Caco-2 (cell line): Measurements from ENCODE around the gene HHEX. TPM values are rescaled to one million over a fixed set of nuclear protein-coding genes. Genes with fewer than 3 reads are reported as not detected.

Experiments
- BruUV-seq: library from RNA; stranded (reverse); fragments of 400-500 nt; replicated peaks from 2 replicates; lab custom pipeline; 2021; lab: Mats Ljungman, UMichigan
- CTCF ChIA-PET: fragments of 300-600 bp; sonication (Branson Sonifier 250); formaldehyde crosslinking; loops from one replicate; lab custom pipeline; 2022; ENCODE audit warnings: antibody characterized with exemption; lab: Charles Lee
- POLR2A ChIA-PET: fragments of 300-600 bp; sonication (Branson Sonifier 250); formaldehyde crosslinking; loops from one replicate; lab custom pipeline; 2022; ENCODE audit warnings: antibody characterized with exemption; lab: Charles Lee
- DNase-seq, 2 experiments: peaks; one replicate each; pipeline versions ENCODE4 v3.0.0 to v3.0.0-alpha.2; 2020 to 2022
- H3K27me3 ChIP-seq: replicated peaks from 2 replicates; pipeline ENCODE4 v1.6.0; 2011; ENCODE audit warnings: low read length; ENCODE audit not compliant: control insufficient read depth, insufficient read depth
- H3K36me3 ChIP-seq: 2 replicates; pipeline ENCODE4 v1.5.1; 2011; ENCODE audit warnings: low read length; ENCODE audit not compliant: control insufficient read depth, insufficient read depth
- H3K4me1 ChIP-seq: fragments of 250-450 bp; sonication (Bioruptor Pico); 2 replicates; pipeline ENCODE4 v1.5.1; 2020; ENCODE audit warnings: mild to moderate bottlenecking
- H3K4me3 ChIP-seq: 2 replicates; pipeline ENCODE4 v1.5.1; 2011; ENCODE audit warnings: low read depth, mild to moderate bottlenecking, control low read depth, low read length
- H3K9me3 ChIP-seq: fragments of 250-450 bp; sonication (Bioruptor Pico); 2 replicates; pipeline ENCODE4 v1.5.1; 2020; ENCODE audit warnings: mild to moderate bottlenecking, moderate library complexity
- H3K27ac Mint-ChIP-seq: one replicate; pipeline ENCODE4 v1.8.0; 2022; ENCODE audit warnings: mixed read lengths; ENCODE audit not compliant: unreplicated experiment
- H3K27me3 Mint-ChIP-seq: one replicate; pipeline ENCODE4 v1.8.0; 2022; ENCODE audit warnings: mixed read lengths; ENCODE audit not compliant: insufficient read depth, unreplicated experiment
- H3K36me3 Mint-ChIP-seq: one replicate; pipeline ENCODE4 v1.8.0; 2022; ENCODE audit warnings: mild to moderate bottlenecking, mixed read lengths; ENCODE audit not compliant: insufficient read depth, unreplicated experiment
- H3K4me1 Mint-ChIP-seq: one replicate; pipeline ENCODE4 v1.8.0; 2022; ENCODE audit warnings: low read depth, mixed read lengths; ENCODE audit not compliant: unreplicated experiment
- H3K4me3 Mint-ChIP-seq: one replicate; pipeline ENCODE4 v1.8.0; 2022; ENCODE audit warnings: mild to moderate bottlenecking, moderate library complexity, mixed read lengths; ENCODE audit not compliant: unreplicated experiment
- H3K9me3 Mint-ChIP-seq: one replicate; pipeline ENCODE4 v1.8.0; 2022; ENCODE audit warnings: mixed read lengths; ENCODE audit not compliant: unreplicated experiment
- CTCF ChIP-seq, 2 experiments: fragments of 200-600 bp in 1 of 2; IDR thresholded peaks; 1 replicate in 1 of 2; 2 replicates in 1 of 2; pipeline versions ENCODE4 v1.5.1 to v1.8.0; 2011 to 2022; ENCODE audit warnings: antibody characterized with exemption in 1 of 2, control low read depth in 1 of 2, inconsistent platforms in 1 of 2, low read depth in 1 of 2, low read length in 1 of 2, mild to moderate bottlenecking in 1 of 2, moderate library complexity in 1 of 2; ENCODE audit not compliant: insufficient read depth in 1 of 2, severe bottlenecking in 1 of 2, unreplicated experiment in 1 of 2
- intact Hi-C: fragments of 100-400 bp; cut with micrococcal nuclease; formaldehyde crosslinking; loops from one replicate; pipeline ENCODE4 v1.10.0; 2022; ENCODE audit not compliant: unreplicated experiment
- total RNA-seq: library from RNA; stranded (reverse); gene quantifications from 2 replicates; pipeline ENCODE4 v1.2.3, GENCODE V29; 2022

Gene HHEX
- total RNA-seq, 1 experiment from 2014 or later = 6.7 TPM

- H3K27me3 ChIP-seq = no peaks in the 10 kb centered on the region
- H3K9me3 ChIP-seq = no peaks in the 10 kb centered on the region
- H3K36me3 ChIP-seq = no peaks in the 10 kb centered on the region; the same call in 1 of the 2 replicates
- H3K4me3 ChIP-seq = no peak overlapping the region
- H3K4me1 Mint-ChIP-seq = peaks cover 31% of the 10 kb centered on the region
- no peak for TF ChIP-seq CTCF (IDR thresholded peaks at IDR 0.05; ENCODE audit: insufficient read depth in 1 of 2, low read depth in 1 of 2, low read length in 1 of 2, severe bottlenecking in 1 of 2, unreplicated experiment in 1 of 2)
- no peaks in the 10 kb centered on the region for H3K27me3 Mint-ChIP-seq
- peaks cover 6% of the 10 kb centered on the region for H3K36me3 Mint-ChIP-seq
- no peak overlapping the region for H3K27ac Mint-ChIP-seq
- no peak overlapping the region for H3K4me3 Mint-ChIP-seq
- no peaks in the 10 kb centered on the region for H3K9me3 Mint-ChIP-seq
- intact Hi-C loops = loop anchor here (10.0 kb wide), 1 partner anchor 121 kb away; no protein-coding TSS in a partner anchor
- DNase-seq = no peak
- CTCF ChIA-PET = no interaction called here
- BruUV-seq = no TSS peak
- POLR2A ChIA-PET = interaction anchor here (0.7 to 1.0 kb wide), 2 partner anchors 155 to 739 kb away, joined by 3 read pairs; no protein-coding TSS in a partner anchor
- H3K4me1 ChIP-seq = peaks cover 43% of the 10 kb centered on the region
Observed at GRCh38 chr10:92693534-92693893, 3.8 kb downstream of the HHEX start.

GRCh38 chr10:92695679-92696605 lies 6.2 kb downstream of the HHEX start:
- DNase-seq = no peak
- ChIA-PET CTCF (no interaction called here), POLR2A (no interaction called here)
- Histone ChIP-seq H3K9me3 (no peaks in the 10 kb centered on the region), H3K4me1 (peaks cover 50% of the 10 kb centered on the region), H3K27me3 (no peaks in the 10 kb centered on the region), H3K36me3 (no peaks in the 10 kb centered on the region; the same call in 1 of the 2 replicates), H3K4me3 (no peak overlapping the region)
- Mint-ChIP-seq H3K4me1 (peaks cover 38% of the 10 kb centered on the region), H3K27ac (peak overlapping the region; percentile 79), H3K9me3 (no peaks in the 10 kb centered on the region), H3K36me3 (peaks cover 6% of the 10 kb centered on the region), H3K4me3 (no peak overlapping the region), H3K27me3 (no peaks in the 10 kb centered on the region)
- intact Hi-C loops = loop anchor here (10.0 kb wide), 1 partner anchor 119 kb away; no protein-coding TSS in a partner anchor
- no peak for TF ChIP-seq CTCF (IDR thresholded peaks at IDR 0.05; ENCODE audit: insufficient read depth in 1 of 2, low read depth in 1 of 2, low read length in 1 of 2, severe bottlenecking in 1 of 2, unreplicated experiment in 1 of 2)
- no TSS peak for BruUV-seq

- no peak for TF ChIP-seq CTCF (IDR thresholded peaks at IDR 0.05; ENCODE audit: insufficient read depth in 1 of 2, low read depth in 1 of 2, low read length in 1 of 2, severe bottlenecking in 1 of 2, unreplicated experiment in 1 of 2)
- H3K27me3 ChIP-seq = no peaks in the 10 kb centered on the region
- Mint-ChIP-seq H3K9me3 (no peaks in the 10 kb centered on the region), H3K4me1 (peaks cover 38% of the 10 kb centered on the region), H3K27ac (peak overlapping the region; percentile 79), H3K4me3 (no peak overlapping the region), H3K36me3 (peaks cover 6% of the 10 kb centered on the region), H3K27me3 (no peaks in the 10 kb centered on the region)
- intact Hi-C loops = loop anchor here (1.0 to 10.0 kb wide), 2 partner anchors 60 to 118 kb away; no protein-coding TSS in a partner anchor
- POLR2A ChIA-PET = no interaction called here
- no peaks in the 10 kb centered on the region for H3K9me3 ChIP-seq
- CTCF ChIA-PET = no interaction called here
- peaks cover 50% of the 10 kb centered on the region for H3K4me1 ChIP-seq
- no peak for DNase-seq
- no peak overlapping the region for H3K4me3 ChIP-seq
- BruUV-seq = no TSS peak
- no peaks in the 10 kb centered on the region; the same call in 1 of the 2 replicates for H3K36me3 ChIP-seq
Observed at GRCh38 chr10:92696606-92697383, 7.0 kb downstream of the HHEX start.
